Amygdala (tissue), 56 donors: ENCODE data around the gene GAS2L1.
"Not testable (repeated sequence)": the region's sequence is repeated elsewhere in the genome, so short reads cannot be mapped to it uniquely, and the experiment has no call there.

Experiments used
- DNase-seq, 56 donors: peaks; one replicate each; lab custom pipeline; 2025; lab: John Stamatoyannopoulos, UW

The GAS2L1 gene

GRCh38 chr22:29339381-29340235, 33.2 kb downstream of the GAS2L1 start:
- DNase-seq, result no peak

GRCh38 chr22:29340566-29340965, 34.1 kb downstream of the GAS2L1 start:
- DNase-seq, result no peak

- no peak for DNase-seq
These were observed 34.8 kb downstream of the GAS2L1 start for GRCh38 chr22:29341056-29341848.

- DNase-seq, result no peak
These were observed 35.3 kb downstream of the GAS2L1 start for GRCh38 chr22:29341849-29342127.

GRCh38 chr22:29342177-29342576, 35.7 kb downstream of the GAS2L1 start:
- no peak for DNase-seq

GRCh38 chr22:29342577-29343312, 36.3 kb downstream of the GAS2L1 start:
- DNase-seq, result peak in 1 of 56 donors; percentile 15

- peak in 26 of 56 donors; percentile 20 to 66 (median 43) for DNase-seq
These were observed 36.9 kb downstream of the GAS2L1 start for GRCh38 chr22:29343313-29343805.

GRCh38 chr22:29344137-29344536, 37.7 kb downstream of the GAS2L1 start:
- peak in 29 of 56 donors; percentile 20 to 65 (median 40) for DNase-seq

- not testable (repeated sequence) for DNase-seq
These were observed 38.4 kb downstream of the GAS2L1 start for GRCh38 chr22:29344889-29345288.

- peak in 11 of 56 donors; percentile 19 to 60 (median 39) for DNase-seq
These were observed 39.5 kb downstream of the GAS2L1 start for GRCh38 chr22:29345932-29346331.

- peak in 47 of 56 donors; percentile 16 to 80 (median 54) for DNase-seq
These were observed 40.2 kb downstream of the GAS2L1 start for GRCh38 chr22:29346659-29347058.

- no peak for DNase-seq
These were observed 41.6 kb downstream of the GAS2L1 start for GRCh38 chr22:29348041-29348440.

GRCh38 chr22:29348956-29349355, 42.5 kb downstream of the GAS2L1 start:
- no peak for DNase-seq

GRCh38 chr22:29351042-29351441, 44.6 kb downstream of the GAS2L1 start:
- DNase-seq, result no peak

GRCh38 chr22:29351891-29352290, 45.4 kb downstream of the GAS2L1 start:
- no peak for DNase-seq

- no peak for DNase-seq
These were observed 46.3 kb downstream of the GAS2L1 start for GRCh38 chr22:29352778-29353177.

- no peak for DNase-seq
These were observed 46.8 kb downstream of the GAS2L1 start for GRCh38 chr22:29353286-29353685.

GRCh38 chr22:29353860-29354259, 47.4 kb downstream of the GAS2L1 start:
- DNase-seq, result no peak

GRCh38 chr22:29357193-29357890, 50.9 kb downstream of the GAS2L1 start:
- not testable (repeated sequence) for DNase-seq

GRCh38 chr22:29359469-29359868, 53.0 kb downstream of the GAS2L1 start:
- DNase-seq, result peak in 38 of 56 donors; percentile 12 to 65 (median 40)
